GM12865 (cell line): ENCODE data around the gene ACTN3.
A peak's percentile ranks its signal among the peaks of the same experiment; 100 is the strongest.

Experiments
- DNase-seq: peaks from one replicate; pipeline ENCODE4 v3.0.0; 2010; ENCODE audit warnings: low read depth
- H3K4me3 ChIP-seq: 2 replicates; pipeline ENCODE4 v1.5.1; 2011; ENCODE audit warnings: mild to moderate bottlenecking, low read depth, low read length, control low read depth
- TF ChIP-seq, protein P1 (sequence below): IDR thresholded peaks from 2 replicates; pipeline ENCODE4 v1.5.1; 2011; ENCODE audit warnings: low read length, control low read depth, low read depth, inconsistent platforms; ENCODE audit not compliant: insufficient read depth; ENCODE audit errors: missing control alignments

ACTN3 gene

DNA sequence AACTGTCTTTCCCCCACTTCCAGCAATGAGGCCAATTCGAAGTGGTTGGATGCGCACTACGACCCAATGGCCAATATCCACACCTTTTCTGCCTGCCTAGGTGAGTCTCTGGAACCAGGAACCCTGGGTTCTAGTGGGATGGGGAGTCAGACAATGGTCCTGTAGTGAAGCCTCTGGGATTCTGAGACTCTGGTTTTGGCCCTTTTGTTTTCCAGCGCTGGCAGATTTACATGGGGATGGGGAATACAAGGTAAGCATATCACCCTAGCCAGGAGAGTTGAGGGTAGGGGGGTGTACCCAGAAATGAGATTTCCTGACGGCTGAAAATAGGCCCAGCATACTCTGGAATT, 35.7 kb upstream of the ACTN3 start:
- H3K4me3 ChIP-seq = peak overlapping the region; percentile 87
- TF ChIP-seq, protein P1, sequence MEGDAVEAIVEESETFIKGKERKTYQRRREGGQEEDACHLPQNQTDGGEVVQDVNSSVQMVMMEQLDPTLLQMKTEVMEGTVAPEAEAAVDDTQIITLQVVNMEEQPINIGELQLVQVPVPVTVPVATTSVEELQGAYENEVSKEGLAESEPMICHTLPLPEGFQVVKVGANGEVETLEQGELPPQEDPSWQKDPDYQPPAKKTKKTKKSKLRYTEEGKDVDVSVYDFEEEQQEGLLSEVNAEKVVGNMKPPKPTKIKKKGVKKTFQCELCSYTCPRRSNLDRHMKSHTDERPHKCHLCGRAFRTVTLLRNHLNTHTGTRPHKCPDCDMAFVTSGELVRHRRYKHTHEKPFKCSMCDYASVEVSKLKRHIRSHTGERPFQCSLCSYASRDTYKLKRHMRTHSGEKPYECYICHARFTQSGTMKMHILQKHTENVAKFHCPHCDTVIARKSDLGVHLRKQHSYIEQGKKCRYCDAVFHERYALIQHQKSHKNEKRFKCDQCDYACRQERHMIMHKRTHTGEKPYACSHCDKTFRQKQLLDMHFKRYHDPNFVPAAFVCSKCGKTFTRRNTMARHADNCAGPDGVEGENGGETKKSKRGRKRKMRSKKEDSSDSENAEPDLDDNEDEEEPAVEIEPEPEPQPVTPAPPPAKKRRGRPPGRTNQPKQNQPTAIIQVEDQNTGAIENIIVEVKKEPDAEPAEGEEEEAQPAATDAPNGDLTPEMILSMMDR = no peak
- DNase-seq = no peak

DNA sequence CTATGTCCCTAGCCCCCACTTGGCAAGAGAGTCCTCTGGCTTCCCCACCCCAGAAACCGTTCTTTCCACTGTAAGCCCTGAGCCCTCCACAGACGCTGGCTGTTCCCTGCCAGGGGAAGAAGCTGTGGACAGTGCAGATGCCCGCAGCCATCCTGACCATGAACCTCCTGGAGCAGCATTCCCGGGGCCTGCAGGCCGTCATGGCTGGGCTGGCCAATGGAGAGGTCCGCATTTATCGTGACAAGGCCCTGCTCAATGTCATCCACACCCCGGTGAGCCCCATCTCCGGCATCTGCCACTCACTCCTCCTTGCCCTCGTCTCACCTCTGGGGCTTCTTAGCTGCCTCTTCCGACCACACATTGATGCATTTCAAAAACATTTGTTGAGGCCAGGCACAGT, 23.1 kb upstream of the ACTN3 start:
- DNase-seq = no peak
- TF ChIP-seq, protein P1 = no peak
- no peak overlapping the region for H3K4me3 ChIP-seq

DNA sequence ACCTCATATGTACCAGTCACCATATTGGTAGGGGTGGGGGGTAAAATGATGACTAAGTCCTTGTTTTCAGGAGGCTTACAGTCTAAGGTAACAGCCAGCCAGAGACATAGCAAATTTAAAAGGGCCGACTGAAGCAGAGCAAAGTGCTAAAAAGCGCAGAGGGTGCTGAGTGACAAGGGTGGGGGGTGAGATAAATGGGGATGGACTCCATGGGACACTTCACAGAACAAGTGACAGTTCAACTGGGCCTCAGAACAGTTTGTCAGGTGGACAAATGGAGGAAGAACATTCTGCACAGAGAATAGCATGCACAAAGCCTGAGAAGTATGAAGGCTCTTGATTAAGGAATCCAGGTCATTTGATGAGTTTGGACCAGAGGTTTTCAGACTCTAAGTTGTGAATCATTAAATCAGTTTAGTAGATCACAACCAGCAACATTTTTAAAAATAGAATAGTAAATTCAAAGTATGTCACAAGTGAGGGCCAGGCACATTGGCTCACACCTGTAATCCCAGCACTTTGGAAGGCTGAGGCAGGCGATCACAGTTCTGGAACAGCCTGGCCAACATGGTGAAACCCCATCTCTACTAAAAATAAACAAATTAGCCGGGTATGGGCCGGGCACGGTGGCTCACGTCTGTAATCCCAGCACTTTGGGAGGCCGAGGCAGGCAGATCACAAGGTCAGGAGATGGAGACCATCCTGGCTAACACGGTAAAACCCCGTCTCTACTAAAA, 22.2 kb upstream of the ACTN3 start:
- H3K4me3 ChIP-seq = no peak overlapping the region
- TF ChIP-seq, protein P1 = no peak
- DNase-seq = no peak

DNA sequence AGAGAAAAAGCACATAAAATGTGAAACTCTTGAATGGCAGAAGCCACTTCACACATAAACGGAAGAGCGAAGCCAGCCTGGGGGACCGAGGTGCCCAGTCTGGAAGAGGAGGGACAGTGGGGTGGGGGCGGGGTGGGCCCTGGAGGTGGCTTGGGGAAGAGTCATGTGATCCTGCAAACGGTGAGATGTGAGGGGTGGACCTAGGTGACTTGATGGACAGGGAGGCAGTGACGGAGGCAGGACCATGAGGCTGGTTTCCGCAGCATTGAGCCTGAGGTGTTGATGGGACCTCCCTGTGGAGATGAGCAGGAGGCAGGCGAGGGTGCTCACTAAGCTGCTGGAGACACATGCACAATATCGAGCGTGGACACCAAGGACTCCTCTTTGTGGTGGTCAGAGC, 17.6 kb upstream of the ACTN3 start:
- TF ChIP-seq, protein P1 = no peak
- H3K4me3 ChIP-seq = no peak overlapping the region
- DNase-seq = no peak

DNA sequence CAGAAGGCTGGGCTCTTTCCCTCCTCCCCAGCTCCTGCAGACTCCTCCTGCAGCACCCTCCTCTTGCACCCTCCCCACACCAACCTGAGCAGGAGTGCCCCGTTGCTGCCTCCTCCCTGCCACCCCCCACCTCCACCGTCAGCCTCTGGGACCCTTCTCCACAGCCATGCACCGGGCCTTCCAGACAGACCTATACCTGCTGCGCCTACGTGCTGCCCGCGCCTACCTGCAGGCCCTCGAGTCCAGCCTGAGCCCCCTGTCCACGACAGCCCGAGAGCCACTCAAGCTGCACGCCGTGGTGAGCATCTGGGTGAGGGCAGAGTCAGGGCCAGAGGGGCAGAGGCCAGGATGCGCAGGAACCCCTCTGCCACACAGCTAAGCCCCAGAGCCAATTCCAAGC, 17.0 kb upstream of the ACTN3 start:
- no peak for DNase-seq
- H3K4me3 ChIP-seq = no peak overlapping the region
- TF ChIP-seq, protein P1 = no peak

DNA sequence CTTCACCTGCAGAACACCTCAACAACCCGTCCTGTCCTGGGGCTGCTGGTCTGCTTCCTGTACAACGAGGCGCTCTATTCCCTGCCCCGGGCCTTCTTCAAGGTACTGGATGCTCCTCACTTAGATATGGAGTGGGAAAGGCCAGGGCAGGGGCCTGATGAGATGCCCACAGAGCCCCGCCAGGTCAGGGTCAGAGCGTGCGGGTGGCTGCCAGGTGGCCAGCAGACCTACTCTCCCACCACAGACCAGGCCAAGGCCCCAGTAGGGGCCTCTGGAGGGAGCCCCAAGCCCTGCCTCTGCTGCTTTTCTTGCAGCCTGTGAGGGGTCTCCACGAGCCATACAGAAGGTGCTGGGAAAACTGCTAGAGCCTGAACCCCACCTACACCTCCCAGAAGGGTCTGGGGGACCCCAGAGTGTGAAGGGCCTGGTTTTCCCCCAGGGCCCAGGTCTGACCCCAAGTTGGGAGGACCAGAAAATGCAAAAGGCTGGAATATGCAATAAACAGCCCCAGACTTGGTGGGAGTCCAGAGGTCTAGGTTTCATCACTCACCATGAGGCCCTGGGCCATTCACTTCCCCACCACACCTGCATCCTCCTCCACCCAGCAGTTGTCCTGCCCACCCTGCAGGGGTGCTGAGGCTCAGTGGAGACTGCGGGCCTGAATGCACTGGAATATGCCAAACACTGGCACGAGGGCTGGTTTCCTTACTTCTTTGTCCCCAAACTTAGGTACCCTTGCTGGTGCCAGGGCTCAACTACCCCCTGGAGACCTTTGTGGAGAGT, 15.6 kb upstream of the ACTN3 start:
- no peak overlapping the region for H3K4me3 ChIP-seq
- DNase-seq = no peak
- TF ChIP-seq, protein P1 = no peak
